Measurements from ENCODE around the gene PCDHGA10.

DNA sequence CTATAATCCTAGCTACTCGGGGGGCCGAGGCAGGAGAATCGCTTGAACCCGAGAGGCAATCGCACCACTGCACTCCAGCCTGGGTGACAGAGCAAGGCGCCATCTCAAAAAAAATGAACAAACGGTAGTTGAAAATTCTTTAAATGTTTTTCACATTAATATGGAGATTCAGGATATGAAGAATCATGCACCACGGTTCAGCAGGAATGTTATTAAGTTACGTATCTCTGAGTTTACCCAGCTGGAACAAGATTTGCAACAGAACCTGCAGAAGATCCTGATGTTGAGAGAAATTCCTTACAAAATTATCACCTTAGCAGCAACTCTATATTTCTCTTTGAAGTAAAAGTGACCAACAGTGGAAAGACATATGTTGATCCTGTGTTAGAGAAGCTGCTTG lies 27.6 kb downstream of the PCDHGA10 start:
- TF ChIP-seq, protein P1, sequence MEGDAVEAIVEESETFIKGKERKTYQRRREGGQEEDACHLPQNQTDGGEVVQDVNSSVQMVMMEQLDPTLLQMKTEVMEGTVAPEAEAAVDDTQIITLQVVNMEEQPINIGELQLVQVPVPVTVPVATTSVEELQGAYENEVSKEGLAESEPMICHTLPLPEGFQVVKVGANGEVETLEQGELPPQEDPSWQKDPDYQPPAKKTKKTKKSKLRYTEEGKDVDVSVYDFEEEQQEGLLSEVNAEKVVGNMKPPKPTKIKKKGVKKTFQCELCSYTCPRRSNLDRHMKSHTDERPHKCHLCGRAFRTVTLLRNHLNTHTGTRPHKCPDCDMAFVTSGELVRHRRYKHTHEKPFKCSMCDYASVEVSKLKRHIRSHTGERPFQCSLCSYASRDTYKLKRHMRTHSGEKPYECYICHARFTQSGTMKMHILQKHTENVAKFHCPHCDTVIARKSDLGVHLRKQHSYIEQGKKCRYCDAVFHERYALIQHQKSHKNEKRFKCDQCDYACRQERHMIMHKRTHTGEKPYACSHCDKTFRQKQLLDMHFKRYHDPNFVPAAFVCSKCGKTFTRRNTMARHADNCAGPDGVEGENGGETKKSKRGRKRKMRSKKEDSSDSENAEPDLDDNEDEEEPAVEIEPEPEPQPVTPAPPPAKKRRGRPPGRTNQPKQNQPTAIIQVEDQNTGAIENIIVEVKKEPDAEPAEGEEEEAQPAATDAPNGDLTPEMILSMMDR (IDR thresholded peaks at IDR 0.05): no peak
- TF ChIP-seq POLR2A (IDR thresholded peaks at IDR 0.05): no peak

Data from heart left ventricle (tissue), 13 donors.